ENCODE measurements around the gene CPNE4.

CPNE4 gene

DNA sequence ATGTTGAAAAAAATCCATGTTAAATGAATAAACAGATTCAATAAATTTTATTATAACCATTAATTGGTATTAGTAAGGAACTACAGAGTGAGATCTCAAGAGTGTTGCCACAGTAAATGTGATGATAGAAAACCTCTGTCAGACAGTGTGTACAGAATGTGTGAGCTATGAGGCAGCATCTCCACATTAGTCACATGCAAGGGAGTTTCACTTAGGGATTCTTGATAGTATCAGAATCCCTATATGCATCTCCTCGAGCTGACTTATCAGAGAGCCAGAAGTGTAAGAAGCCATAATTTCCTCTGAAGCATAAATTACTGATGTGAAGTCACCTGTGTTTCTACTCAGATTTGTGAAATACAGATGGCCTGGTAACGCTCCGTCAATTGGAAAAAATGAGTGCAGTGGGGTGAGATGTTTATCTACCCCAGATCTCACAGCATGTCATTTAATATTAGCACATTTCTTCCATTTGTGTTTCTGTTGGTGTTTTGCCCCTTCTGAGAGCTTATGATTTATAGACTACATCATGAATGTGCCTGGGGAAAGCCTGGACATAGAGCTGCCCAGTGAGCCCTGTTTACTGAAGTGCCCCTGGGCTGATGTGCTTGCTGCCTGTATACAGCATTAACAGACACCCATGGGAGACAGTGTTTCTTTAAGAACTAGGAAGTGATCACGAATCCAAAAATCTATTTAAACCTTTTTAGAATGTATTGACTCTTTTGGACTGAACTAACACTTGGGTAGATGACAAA is 262.4 kb downstream of the CPNE4 start:
- DNase-seq (ENCODE audit: low spot score) = no peak
- in situ Hi-C loops (cut with MboI; ENCODE audit: low sequenced_read_pairs, unreplicated experiment) = no loop called here
- TF ChIP-seq, protein P1, sequence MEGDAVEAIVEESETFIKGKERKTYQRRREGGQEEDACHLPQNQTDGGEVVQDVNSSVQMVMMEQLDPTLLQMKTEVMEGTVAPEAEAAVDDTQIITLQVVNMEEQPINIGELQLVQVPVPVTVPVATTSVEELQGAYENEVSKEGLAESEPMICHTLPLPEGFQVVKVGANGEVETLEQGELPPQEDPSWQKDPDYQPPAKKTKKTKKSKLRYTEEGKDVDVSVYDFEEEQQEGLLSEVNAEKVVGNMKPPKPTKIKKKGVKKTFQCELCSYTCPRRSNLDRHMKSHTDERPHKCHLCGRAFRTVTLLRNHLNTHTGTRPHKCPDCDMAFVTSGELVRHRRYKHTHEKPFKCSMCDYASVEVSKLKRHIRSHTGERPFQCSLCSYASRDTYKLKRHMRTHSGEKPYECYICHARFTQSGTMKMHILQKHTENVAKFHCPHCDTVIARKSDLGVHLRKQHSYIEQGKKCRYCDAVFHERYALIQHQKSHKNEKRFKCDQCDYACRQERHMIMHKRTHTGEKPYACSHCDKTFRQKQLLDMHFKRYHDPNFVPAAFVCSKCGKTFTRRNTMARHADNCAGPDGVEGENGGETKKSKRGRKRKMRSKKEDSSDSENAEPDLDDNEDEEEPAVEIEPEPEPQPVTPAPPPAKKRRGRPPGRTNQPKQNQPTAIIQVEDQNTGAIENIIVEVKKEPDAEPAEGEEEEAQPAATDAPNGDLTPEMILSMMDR (IDR thresholded peaks at IDR 0.05; ENCODE audit: borderline replicate concordance, control extremely low read depth, extremely low read depth, insufficient read depth, missing control alignments) = no peak

DNA sequence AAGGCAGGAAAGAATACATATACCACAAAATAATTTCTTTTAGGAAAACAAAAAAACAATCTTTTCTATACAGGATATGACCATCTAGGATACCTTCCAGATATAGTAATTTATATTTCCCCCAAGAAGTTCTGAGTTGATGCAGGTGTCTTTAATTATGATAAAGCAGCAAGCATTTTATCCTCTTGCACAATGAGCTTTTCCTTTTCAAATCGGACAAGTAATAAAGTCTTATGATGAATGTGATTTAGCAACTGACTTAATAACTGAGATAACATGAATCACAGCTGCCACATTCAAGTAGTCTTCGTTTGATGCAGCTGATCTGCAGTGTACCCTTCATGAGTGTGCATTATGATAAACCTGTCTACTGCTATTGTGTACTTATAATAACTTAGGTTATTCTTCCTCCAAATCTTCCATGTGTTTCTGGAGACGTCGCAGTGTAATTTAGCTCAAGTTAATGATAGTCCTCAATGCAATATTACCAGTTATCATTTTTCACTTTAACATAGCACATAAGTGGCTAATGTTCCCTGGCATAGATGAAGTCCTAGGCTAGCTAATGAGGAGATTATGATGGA is 271.7 kb downstream of the CPNE4 start:
- TF ChIP-seq, protein P1 (IDR thresholded peaks at IDR 0.05; ENCODE audit: borderline replicate concordance, control extremely low read depth, extremely low read depth, insufficient read depth, missing control alignments) = no peak
- no peak for DNase-seq (ENCODE audit: low spot score)
- in situ Hi-C loops (cut with MboI; ENCODE audit: low sequenced_read_pairs, unreplicated experiment) = no loop called here

DNA sequence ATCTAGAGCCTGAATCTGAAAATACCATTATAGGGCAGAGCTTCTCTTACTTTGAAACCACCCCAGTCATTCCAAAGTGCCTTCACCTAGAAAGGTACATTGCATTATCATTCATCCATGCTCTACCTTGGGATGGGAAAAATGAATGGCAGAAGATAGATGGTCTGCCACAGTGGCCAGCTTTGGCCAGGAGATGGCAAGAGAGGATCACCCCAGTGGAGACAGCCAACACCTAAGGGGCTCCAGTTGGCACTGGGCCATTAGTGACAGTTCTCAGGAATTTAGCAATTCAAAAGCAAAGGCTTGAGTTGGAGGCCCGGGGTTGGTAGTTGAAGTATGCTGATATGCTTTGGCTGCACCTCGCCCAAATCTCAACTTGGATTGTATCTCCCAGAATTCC is 278.4 kb downstream of the CPNE4 start:
- TF ChIP-seq, protein P1 (IDR thresholded peaks at IDR 0.05; ENCODE audit: borderline replicate concordance, control extremely low read depth, extremely low read depth, insufficient read depth, missing control alignments) = no peak
- no peak for DNase-seq (ENCODE audit: low spot score)
- in situ Hi-C loops (cut with MboI; ENCODE audit: low sequenced_read_pairs, unreplicated experiment) = no loop called here

DNA sequence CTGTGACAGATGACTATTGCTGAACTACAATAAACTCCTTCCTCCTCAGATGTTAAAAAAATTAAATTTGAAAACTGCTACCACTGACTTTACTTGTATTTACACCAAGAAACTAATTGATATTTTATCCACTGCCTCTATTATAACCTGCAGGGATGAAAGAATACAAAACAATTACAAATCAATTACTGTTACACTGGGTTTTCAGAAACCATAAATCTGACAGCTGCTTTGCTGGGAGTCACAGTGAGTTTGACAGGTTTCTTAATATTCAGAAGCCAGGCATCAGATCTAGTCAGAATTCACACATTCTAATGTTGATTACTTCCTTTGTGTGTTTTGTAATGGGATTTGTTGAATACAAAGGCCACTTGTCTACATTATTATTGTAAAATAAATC is 279.4 kb downstream of the CPNE4 start:
- in situ Hi-C loops (cut with MboI; ENCODE audit: low sequenced_read_pairs, unreplicated experiment) = no loop called here
- no peak for DNase-seq (ENCODE audit: low spot score)
- TF ChIP-seq, protein P1 (IDR thresholded peaks at IDR 0.05; ENCODE audit: borderline replicate concordance, control extremely low read depth, extremely low read depth, insufficient read depth, missing control alignments) = no peak

DNA sequence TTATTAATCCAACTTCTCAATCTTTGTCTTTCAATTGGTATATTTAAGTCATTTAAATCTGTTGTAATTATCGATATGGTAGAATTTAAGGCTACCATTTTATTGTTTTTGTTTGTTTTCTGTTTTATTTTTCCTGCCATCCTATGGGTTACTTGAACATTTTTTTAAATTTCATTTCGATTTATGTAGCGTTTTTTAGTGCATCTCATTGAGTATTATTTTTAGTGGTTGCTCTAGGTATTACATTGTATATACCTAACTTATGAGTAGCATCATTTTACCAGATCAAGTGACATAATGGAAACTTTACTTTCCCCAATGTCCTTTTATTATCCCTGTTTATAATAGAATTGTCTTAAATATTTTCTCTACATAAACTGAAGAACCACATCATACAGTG is 284.6 kb downstream of the CPNE4 start:
- in situ Hi-C loops (cut with MboI; ENCODE audit: low sequenced_read_pairs, unreplicated experiment) = no loop called here
- TF ChIP-seq, protein P1 (IDR thresholded peaks at IDR 0.05; ENCODE audit: borderline replicate concordance, control extremely low read depth, extremely low read depth, insufficient read depth, missing control alignments) = no peak
- no peak for DNase-seq (ENCODE audit: low spot score)

DNA sequence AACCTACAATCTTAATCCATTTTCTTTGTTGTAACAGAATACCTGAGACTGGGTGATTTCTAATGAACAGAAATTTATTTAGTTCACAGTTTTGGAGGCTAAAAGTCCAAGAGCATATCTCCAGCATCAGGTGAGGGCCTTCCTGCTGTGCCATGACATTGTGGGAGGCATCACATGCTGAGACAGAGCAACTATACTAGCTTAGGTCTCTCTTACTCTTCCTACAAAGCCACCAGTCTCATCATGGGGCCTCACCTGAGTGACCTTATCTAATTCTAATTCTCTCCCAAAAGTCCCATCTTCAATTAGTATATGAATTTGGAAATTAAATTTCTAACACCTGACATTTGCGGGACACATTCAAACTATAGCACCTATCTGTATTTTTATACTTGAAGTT is 285.0 kb downstream of the CPNE4 start:
- in situ Hi-C loops (cut with MboI; ENCODE audit: low sequenced_read_pairs, unreplicated experiment) = no loop called here
- TF ChIP-seq, protein P1 (IDR thresholded peaks at IDR 0.05; ENCODE audit: borderline replicate concordance, control extremely low read depth, extremely low read depth, insufficient read depth, missing control alignments) = no peak
- DNase-seq (ENCODE audit: low spot score) = no peak

All from GM13976 (cell line).